K562 (cell line): ENCODE data around the gene HARS2. TPM values are rescaled to one million over a fixed set of nuclear protein-coding genes. Genes with fewer than 3 reads are reported as not detected.

ENCODE experiments used
- ATF2 ChIP-seq: sonication (generic); formaldehyde crosslinking; IDR thresholded peaks from 2 replicates; pipeline ENCODE4 v1.8.1; 2022; ENCODE audit warnings: missing genetic modification reagents
- CTCFL ChIP-seq: IDR thresholded peaks from 2 replicates; pipeline ENCODE4 v1.6.1; 2011; ENCODE audit warnings: borderline replicate concordance, low read depth, mild to moderate bottlenecking, moderate library complexity, low read length; ENCODE audit not compliant: insufficient read depth, poor library complexity, severe bottlenecking
- ELF4 ChIP-seq: fragments of 450-650 bp; formaldehyde crosslinking; IDR thresholded peaks from 2 replicates; pipeline ENCODE4 v1.4.0; 2022; ENCODE audit warnings: missing genetic modification characterization
- ETS1 ChIP-seq: conservative IDR thresholded peaks from 2 replicates; pipeline ENCODE4 v1.6.1; 2011; ENCODE audit warnings: low read depth, mild to moderate bottlenecking, low read length; ENCODE audit not compliant: control insufficient read depth
- FOXA3 ChIP-seq, 2 experiments: fragments of 450-650 bp in 1 of 2; sonication (generic) in 1 of 2; formaldehyde crosslinking; IDR thresholded peaks in 1 of 2; conservative IDR thresholded peaks in 1 of 2; 2 replicates each; pipeline versions ENCODE4 v1.4.0 to v1.8.0; 2020 to 2022; ENCODE audit warnings: mild to moderate bottlenecking in 2 of 2, missing genetic modification reagents in 1 of 2
- GMEB1 ChIP-seq: fragments of 250-450 bp; sonication (Bioruptor Pico); IDR thresholded peaks from 2 replicates; pipeline ENCODE4 v1.4.0; 2020; ENCODE audit warnings: mild to moderate bottlenecking
- HINFP ChIP-seq: fragments of 450-650 bp; conservative IDR thresholded peaks from 2 replicates; pipeline ENCODE4 v1.6.1; 2016; ENCODE audit warnings: missing genetic modification characterization, low read depth, mild to moderate bottlenecking, control low read depth, missing compliant biosample characterization
- MYC ChIP-seq, 2 experiments: fragments of 250-450 bp in 1 of 2; sonication (Bioruptor Pico) in 1 of 2; IDR thresholded peaks; 2 replicates each; pipeline versions ENCODE4 v1.5.1 to v1.6.1; 2012 to 2021; ENCODE audit warnings: low read depth in 2 of 2, borderline replicate concordance in 1 of 2, improper control_type of control experiment in 1 of 2, low read length in 1 of 2, mild to moderate bottlenecking in 1 of 2, moderate library complexity in 1 of 2
- OTX1 ChIP-seq: fragments of 450-650 bp; formaldehyde crosslinking; IDR thresholded peaks from 2 replicates; pipeline ENCODE4 v1.4.0; 2022; ENCODE audit warnings: mild to moderate bottlenecking
- TAF1 ChIP-seq: IDR thresholded peaks from 2 replicates; pipeline ENCODE4 v1.6.1; 2011; ENCODE audit warnings: mild to moderate bottlenecking, low read length, moderate library complexity; ENCODE audit not compliant: insufficient read depth, control insufficient read depth, severe bottlenecking; ENCODE audit errors: extremely low read depth
- ZKSCAN8 ChIP-seq: fragments of 200-800 bp; sonication (Bioruptor generic); IDR thresholded peaks from 2 replicates; pipeline ENCODE4 v1.6.1; 2016; ENCODE audit warnings: missing genetic modification characterization, missing compliant biosample characterization
- ZNF280A ChIP-seq: fragments of 450-650 bp; IDR thresholded peaks from 2 replicates; pipeline ENCODE4 v1.6.1; 2018; ENCODE audit warnings: mild to moderate bottlenecking, low read depth; ENCODE audit not compliant: partially characterized antibody
- ZNF444 ChIP-seq: fragments of 250-450 bp; sonication (Bioruptor Pico); IDR thresholded peaks from 2 replicates; pipeline ENCODE4 v1.4.0; 2020; ENCODE audit warnings: mild to moderate bottlenecking, moderate library complexity
- polyA plus RNA-seq, 8 experiments: library from polyadenylated mRNA; depleted of rRNA in 4 of 8; stranded (reverse) in 5 of 8; unstranded in 3 of 8; fragments of >200 nt; fragmentation: Nextera tagmentation in 2 of 8; fragmentation: Illumina TruSeq in 1 of 8; extraction: Ambion mirVana in 2 of 8; extraction: Trizol in 1 of 8; gene quantifications; 2 replicates each; pipeline versions ENCODE4 v1.2.1 to v1.2.3, GENCODE V29; 2011 to 2014; ENCODE audit warnings: inconsistent platforms in 1 of 8, missing spikeins in 1 of 8
- total RNA-seq, 7 experiments: library from RNA; depleted of rRNA in 6 of 7; stranded (reverse); fragments of >200 nt in 6 of 7; fragmentation: Illumina TruSeq in 2 of 7; extraction: Trizol in 2 of 7; gene quantifications; 2 replicates each; pipeline versions ENCODE4 v1.2.1 to v1.2.3, GENCODE V29; 2011 to 2021; ENCODE audit warnings: low replicate concordance in 1 of 7

The HARS2 gene
- total and polyA plus RNA-seq, 9 of the 15 experiments (the other 6 are each of a cell fraction or from before 2014, with no cell fraction given) = 8.5 to 41.6 (median 27.1) TPM

GRCh38 chr5:140710899-140711552 is 19.8 kb downstream of the HARS2 start (continued):
- TF ChIP-seq ZNF280A = no peak
- no peak for TF ChIP-seq ZNF444 (CRISPR knock-in tag)
- TF ChIP-seq OTX1 (CRISPR knock-in tag) = no peak
- TF ChIP-seq ATF2 (CRISPR knock-in tag) = no peak
- TF ChIP-seq HINFP = no peak; the same call in 1 of the 2 replicates
- TF ChIP-seq GMEB1 (CRISPR knock-in tag) = no peak
- no peak for TF ChIP-seq ELF4
- peak; percentile 59 for TF ChIP-seq TAF1
- TF ChIP-seq MYC (IDR thresholded peaks at IDR 0.05; ENCODE audit: low read depth, low read length) = peak; percentile 38; the same call in 1 of the 2 replicates
- no peak for TF ChIP-seq MYC (CRISPR knock-in tag; IDR thresholded peaks at IDR 0.05; ENCODE audit: borderline replicate concordance, low read depth)
- TF ChIP-seq FOXA3 (CRISPR knock-in tag; conservative IDR thresholded peaks at IDR 0.05 in 1 of 2, IDR thresholded peaks at IDR 0.05 in 1 of 2) = 0 out of 4 replicates have a peak, but pooled peaks of 1 of the 2 experiments have one; percentile 41
- TF ChIP-seq CTCFL = no peak
- 0 out of 2 replicates have a peak, but pooled peaks have one; percentile 47 for TF ChIP-seq ZKSCAN8 (CRISPR knock-in tag)
- peak; percentile 95 for TF ChIP-seq ETS1
